WTC11 (cell line): ENCODE data around the gene PTPMT1.

Experiments used
- CBFB ChIP-seq: sonication (generic); formaldehyde crosslinking; IDR thresholded peaks from 2 replicates; pipeline ENCODE4 v1.8.1; 2022; ENCODE audit warnings: mild to moderate bottlenecking, low read depth, missing genetic modification reagents
- CREM ChIP-seq: sonication (generic); formaldehyde crosslinking; IDR thresholded peaks from 2 replicates; pipeline ENCODE4 v1.8.1; 2022; ENCODE audit warnings: mild to moderate bottlenecking, missing genetic modification reagents, moderate library complexity
- ELF4 ChIP-seq: sonication (generic); formaldehyde crosslinking; IDR thresholded peaks from 2 replicates; pipeline ENCODE4 v1.8.1; 2022; ENCODE audit warnings: low read depth, mild to moderate bottlenecking, moderate library complexity, missing genetic modification reagents
- TEAD4 ChIP-seq: sonication (generic); formaldehyde crosslinking; IDR thresholded peaks from 2 replicates; pipeline ENCODE4 v1.8.0; 2022; ENCODE audit warnings: mild to moderate bottlenecking, missing genetic modification reagents
- ZNF423 ChIP-seq: fragments of 250-450 bp; sonication (Bioruptor Pico); IDR thresholded peaks from 2 replicates; pipeline ENCODE4 v2.1.2; 2022; ENCODE audit warnings: mild to moderate bottlenecking, moderate library complexity
- TF ChIP-seq, protein P1 (sequence below): sonication (generic); formaldehyde crosslinking; IDR thresholded peaks from 2 replicates; pipeline ENCODE4 v1.8.1; 2023; ENCODE audit warnings: mild to moderate bottlenecking, moderate library complexity, missing genetic modification reagents
- TF ChIP-seq, protein P2 (sequence below): fragments of 200-600 bp; IDR thresholded peaks from 2 replicates; pipeline ENCODE4 v1.8.0; 2022; ENCODE audit warnings: antibody characterized with exemption
- TF ChIP-seq, protein P3 (sequence below): fragments of 250-450 bp; sonication (Bioruptor Pico); IDR thresholded peaks from 2 replicates; pipeline ENCODE4 v2.1.2; 2022; ENCODE audit warnings: mild to moderate bottlenecking, moderate library complexity
- TF ChIP-seq, protein P4 (sequence below): sonication (generic); formaldehyde crosslinking; IDR thresholded peaks from 2 replicates; pipeline ENCODE4 v1.8.1; 2023; ENCODE audit warnings: mild to moderate bottlenecking, missing genetic modification reagents, moderate library complexity
- TF ChIP-seq, protein P5 (sequence below): sonication (generic); formaldehyde crosslinking; IDR thresholded peaks from 2 replicates; pipeline ENCODE4 v1.8.1; 2023; ENCODE audit warnings: mild to moderate bottlenecking, missing genetic modification reagents, borderline replicate concordance
- TF ChIP-seq, protein P6 (sequence below): sonication (generic); formaldehyde crosslinking; IDR thresholded peaks from 2 replicates; pipeline ENCODE4 v1.8.1; 2022; ENCODE audit warnings: low read depth, missing genetic modification reagents, borderline replicate concordance

DNA sequence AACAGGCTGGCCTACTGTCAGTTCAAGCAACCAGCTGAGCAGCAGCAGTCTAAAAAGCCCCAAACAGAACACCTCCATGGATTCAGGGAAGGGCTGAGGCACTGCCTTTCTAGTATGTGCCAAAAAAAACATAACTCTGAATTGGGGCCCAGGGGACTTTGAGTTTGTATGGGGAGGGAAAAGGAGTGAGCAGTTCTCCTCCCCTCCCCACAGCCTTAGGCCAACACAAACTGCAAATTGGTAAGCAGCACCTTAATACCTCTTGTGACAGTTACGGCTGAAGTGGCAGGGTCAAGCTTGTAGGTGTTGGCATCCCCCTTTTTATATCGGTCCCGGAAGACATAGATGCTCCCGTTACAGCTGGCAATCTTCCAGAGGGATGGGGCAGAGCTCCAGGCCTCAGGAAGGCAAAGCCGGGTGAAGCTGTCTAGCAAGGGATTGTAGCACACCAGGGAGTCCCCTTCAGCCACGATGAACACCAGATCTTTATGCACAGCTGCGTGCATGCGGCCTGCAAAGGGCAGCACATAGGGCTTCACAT, 7.4 kb downstream of the PTPMT1 start:
- TF ChIP-seq, protein P1, sequence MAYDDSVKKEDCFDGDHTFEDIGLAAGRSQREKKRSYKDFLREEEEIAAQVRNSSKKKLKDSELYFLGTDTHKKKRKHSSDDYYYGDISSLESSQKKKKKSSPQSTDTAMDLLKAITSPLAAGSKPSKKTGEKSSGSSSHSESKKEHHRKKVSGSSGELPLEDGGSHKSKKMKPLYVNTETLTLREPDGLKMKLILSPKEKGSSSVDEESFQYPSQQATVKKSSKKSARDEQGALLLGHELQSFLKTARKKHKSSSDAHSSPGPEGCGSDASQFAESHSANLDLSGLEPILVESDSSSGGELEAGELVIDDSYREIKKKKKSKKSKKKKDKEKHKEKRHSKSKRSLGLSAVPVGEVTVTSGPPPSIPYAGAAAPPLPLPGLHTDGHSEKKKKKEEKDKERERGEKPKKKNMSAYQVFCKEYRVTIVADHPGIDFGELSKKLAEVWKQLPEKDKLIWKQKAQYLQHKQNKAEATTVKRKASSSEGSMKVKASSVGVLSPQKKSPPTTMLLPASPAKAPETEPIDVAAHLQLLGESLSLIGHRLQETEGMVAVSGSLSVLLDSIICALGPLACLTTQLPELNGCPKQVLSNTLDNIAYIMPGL (CRISPR knock-in tag) = no peak
- TF ChIP-seq TEAD4 (no peak), ELF4 (no peak), CBFB (CRISPR knock-in tag) (no peak), ZNF423 (CRISPR knock-in tag) (no peak), CREM (CRISPR knock-in tag) (no peak)
- TF ChIP-seq, protein P2, sequence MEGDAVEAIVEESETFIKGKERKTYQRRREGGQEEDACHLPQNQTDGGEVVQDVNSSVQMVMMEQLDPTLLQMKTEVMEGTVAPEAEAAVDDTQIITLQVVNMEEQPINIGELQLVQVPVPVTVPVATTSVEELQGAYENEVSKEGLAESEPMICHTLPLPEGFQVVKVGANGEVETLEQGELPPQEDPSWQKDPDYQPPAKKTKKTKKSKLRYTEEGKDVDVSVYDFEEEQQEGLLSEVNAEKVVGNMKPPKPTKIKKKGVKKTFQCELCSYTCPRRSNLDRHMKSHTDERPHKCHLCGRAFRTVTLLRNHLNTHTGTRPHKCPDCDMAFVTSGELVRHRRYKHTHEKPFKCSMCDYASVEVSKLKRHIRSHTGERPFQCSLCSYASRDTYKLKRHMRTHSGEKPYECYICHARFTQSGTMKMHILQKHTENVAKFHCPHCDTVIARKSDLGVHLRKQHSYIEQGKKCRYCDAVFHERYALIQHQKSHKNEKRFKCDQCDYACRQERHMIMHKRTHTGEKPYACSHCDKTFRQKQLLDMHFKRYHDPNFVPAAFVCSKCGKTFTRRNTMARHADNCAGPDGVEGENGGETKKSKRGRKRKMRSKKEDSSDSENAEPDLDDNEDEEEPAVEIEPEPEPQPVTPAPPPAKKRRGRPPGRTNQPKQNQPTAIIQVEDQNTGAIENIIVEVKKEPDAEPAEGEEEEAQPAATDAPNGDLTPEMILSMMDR = no peak
- TF ChIP-seq, protein P3, sequence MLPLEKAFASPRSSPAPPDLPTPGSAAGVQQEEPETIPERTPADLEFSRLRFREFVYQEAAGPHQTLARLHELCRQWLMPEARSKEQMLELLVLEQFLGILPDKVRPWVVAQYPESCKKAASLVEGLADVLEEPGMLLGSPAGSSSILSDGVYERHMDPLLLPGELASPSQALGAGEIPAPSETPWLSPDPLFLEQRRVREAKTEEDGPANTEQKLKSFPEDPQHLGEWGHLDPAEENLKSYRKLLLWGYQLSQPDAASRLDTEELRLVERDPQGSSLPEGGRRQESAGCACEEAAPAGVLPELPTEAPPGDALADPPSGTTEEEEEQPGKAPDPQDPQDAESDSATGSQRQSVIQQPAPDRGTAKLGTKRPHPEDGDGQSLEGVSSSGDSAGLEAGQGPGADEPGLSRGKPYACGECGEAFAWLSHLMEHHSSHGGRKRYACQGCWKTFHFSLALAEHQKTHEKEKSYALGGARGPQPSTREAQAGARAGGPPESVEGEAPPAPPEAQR = no peak
- TF ChIP-seq, protein P4, sequence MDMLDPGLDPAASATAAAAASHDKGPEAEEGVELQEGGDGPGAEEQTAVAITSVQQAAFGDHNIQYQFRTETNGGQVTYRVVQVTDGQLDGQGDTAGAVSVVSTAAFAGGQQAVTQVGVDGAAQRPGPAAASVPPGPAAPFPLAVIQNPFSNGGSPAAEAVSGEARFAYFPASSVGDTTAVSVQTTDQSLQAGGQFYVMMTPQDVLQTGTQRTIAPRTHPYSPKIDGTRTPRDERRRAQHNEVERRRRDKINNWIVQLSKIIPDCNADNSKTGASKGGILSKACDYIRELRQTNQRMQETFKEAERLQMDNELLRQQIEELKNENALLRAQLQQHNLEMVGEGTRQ = no peak
- TF ChIP-seq, protein P5, sequence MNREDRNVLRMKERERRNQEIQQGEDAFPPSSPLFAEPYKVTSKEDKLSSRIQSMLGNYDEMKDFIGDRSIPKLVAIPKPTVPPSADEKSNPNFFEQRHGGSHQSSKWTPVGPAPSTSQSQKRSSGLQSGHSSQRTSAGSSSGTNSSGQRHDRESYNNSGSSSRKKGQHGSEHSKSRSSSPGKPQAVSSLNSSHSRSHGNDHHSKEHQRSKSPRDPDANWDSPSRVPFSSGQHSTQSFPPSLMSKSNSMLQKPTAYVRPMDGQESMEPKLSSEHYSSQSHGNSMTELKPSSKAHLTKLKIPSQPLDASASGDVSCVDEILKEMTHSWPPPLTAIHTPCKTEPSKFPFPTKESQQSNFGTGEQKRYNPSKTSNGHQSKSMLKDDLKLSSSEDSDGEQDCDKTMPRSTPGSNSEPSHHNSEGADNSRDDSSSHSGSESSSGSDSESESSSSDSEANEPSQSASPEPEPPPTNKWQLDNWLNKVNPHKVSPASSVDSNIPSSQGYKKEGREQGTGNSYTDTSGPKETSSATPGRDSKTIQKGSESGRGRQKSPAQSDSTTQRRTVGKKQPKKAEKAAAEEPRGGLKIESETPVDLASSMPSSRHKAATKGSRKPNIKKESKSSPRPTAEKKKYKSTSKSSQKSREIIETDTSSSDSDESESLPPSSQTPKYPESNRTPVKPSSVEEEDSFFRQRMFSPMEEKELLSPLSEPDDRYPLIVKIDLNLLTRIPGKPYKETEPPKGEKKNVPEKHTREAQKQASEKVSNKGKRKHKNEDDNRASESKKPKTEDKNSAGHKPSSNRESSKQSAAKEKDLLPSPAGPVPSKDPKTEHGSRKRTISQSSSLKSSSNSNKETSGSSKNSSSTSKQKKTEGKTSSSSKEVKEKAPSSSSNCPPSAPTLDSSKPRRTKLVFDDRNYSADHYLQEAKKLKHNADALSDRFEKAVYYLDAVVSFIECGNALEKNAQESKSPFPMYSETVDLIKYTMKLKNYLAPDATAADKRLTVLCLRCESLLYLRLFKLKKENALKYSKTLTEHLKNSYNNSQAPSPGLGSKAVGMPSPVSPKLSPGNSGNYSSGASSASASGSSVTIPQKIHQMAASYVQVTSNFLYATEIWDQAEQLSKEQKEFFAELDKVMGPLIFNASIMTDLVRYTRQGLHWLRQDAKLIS (CRISPR knock-in tag) = no peak
- TF ChIP-seq, protein P6, sequence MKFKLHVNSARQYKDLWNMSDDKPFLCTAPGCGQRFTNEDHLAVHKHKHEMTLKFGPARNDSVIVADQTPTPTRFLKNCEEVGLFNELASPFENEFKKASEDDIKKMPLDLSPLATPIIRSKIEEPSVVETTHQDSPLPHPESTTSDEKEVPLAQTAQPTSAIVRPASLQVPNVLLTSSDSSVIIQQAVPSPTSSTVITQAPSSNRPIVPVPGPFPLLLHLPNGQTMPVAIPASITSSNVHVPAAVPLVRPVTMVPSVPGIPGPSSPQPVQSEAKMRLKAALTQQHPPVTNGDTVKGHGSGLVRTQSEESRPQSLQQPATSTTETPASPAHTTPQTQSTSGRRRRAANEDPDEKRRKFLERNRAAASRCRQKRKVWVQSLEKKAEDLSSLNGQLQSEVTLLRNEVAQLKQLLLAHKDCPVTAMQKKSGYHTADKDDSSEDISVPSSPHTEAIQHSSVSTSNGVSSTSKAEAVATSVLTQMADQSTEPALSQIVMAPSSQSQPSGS (CRISPR knock-in tag) = no peak
